Stimulated activated naive CD4-positive, alpha-beta T cell treated with Interleukin-2 at 50 U/mL for 16 hours (primary cell): Measurements from ENCODE around the gene HSD3B1.
"Not testable (repeated sequence)": the region's sequence is repeated elsewhere in the genome, so short reads cannot be mapped to it uniquely, and the experiment has no call there.

ENCODE experiments used
- DNase-seq: peaks from one replicate; lab custom pipeline; 2025; lab: John Stamatoyannopoulos, UW

Gene HSD3B1

GRCh38 chr1:119492763-119493162 lies 14.2 kb upstream of the HSD3B1 start:
- no peak for DNase-seq

GRCh38 chr1:119504831-119505230 lies 2.2 kb upstream of the HSD3B1 start:
- DNase-seq: no peak

GRCh38 chr1:119510046-119510445 lies 3.0 kb downstream of the HSD3B1 start:
- DNase-seq: no peak

- DNase-seq: no peak
Observed at GRCh38 chr1:119515221-119515620, 8.2 kb downstream of the HSD3B1 start.

- no peak for DNase-seq
Observed at GRCh38 chr1:119516247-119516646, 9.2 kb downstream of the HSD3B1 start.

- DNase-seq: no peak
Observed at GRCh38 chr1:119516680-119517079, 9.7 kb downstream of the HSD3B1 start.

- not testable (repeated sequence) for DNase-seq
Observed at GRCh38 chr1:119517667-119518066, 10.7 kb downstream of the HSD3B1 start.

GRCh38 chr1:119531606-119532323 lies 24.8 kb downstream of the HSD3B1 start:
- DNase-seq: no peak

GRCh38 chr1:119532324-119532910 lies 25.4 kb downstream of the HSD3B1 start:
- DNase-seq: no peak

GRCh38 chr1:119535381-119535780 lies 28.4 kb downstream of the HSD3B1 start:
- DNase-seq: no peak

GRCh38 chr1:119537966-119538365 lies 31.0 kb downstream of the HSD3B1 start:
- no peak for DNase-seq

- no peak for DNase-seq
Observed at GRCh38 chr1:119539636-119540035, 32.6 kb downstream of the HSD3B1 start.

- no peak for DNase-seq
Observed at GRCh38 chr1:119541389-119541788, 34.4 kb downstream of the HSD3B1 start.

- DNase-seq: no peak
Observed at GRCh38 chr1:119542492-119542946, 35.5 kb downstream of the HSD3B1 start.

- no peak for DNase-seq
Observed at GRCh38 chr1:119544165-119544762, 37.3 kb downstream of the HSD3B1 start.

GRCh38 chr1:119546641-119547040 lies 39.6 kb downstream of the HSD3B1 start:
- DNase-seq: no peak

- DNase-seq: no peak
Observed at GRCh38 chr1:119547306-119547705, 40.3 kb downstream of the HSD3B1 start.

GRCh38 chr1:119547805-119548204 lies 40.8 kb downstream of the HSD3B1 start:
- DNase-seq: no peak

- DNase-seq: no peak
Observed at GRCh38 chr1:119549719-119550132, 42.7 kb downstream of the HSD3B1 start.

- no peak for DNase-seq
Observed at GRCh38 chr1:119550381-119550780, 43.4 kb downstream of the HSD3B1 start.

- DNase-seq: no peak
Observed at GRCh38 chr1:119551218-119551617, 44.2 kb downstream of the HSD3B1 start.

- not testable (repeated sequence) for DNase-seq
Observed at GRCh38 chr1:119552656-119553055, 45.6 kb downstream of the HSD3B1 start.
